K562 (cell line): ENCODE results near the gene BICC1. TPM values are rescaled to one million over a fixed set of nuclear protein-coding genes. Genes with fewer than 3 reads are reported as not detected.

Experiments
- ATAC-seq: fragments of 200-7000 bp; cut with Tn5 transposase; 3 replicates; pipeline ENCODE4 v1.9.1; 2020; ENCODE audit warnings: moderate library complexity
- BruUV-seq: library from RNA; stranded (reverse); fragments of 400-500 nt; replicated peaks from 2 replicates; lab custom pipeline; 2021; lab: Mats Ljungman, UMichigan
- CTCF ChIA-PET: fragments of 300-600 bp; formaldehyde crosslinking; extraction: SDS; loops from one replicate; lab custom pipeline; 2021; ENCODE audit warnings: low intra/inter-chr PET ratio; lab: Yijun Ruan, JAX
- POLR2A ChIA-PET: fragments of 300-600, 350-650 bp; sonication (Branson Sonifier 250); formaldehyde crosslinking; extraction: SDS; loops from one replicate; lab custom pipeline; 2021; ENCODE audit warnings: antibody characterized with exemption, inconsistent platforms; lab: Yijun Ruan, JAX
- DNase-seq, 4 experiments: peaks; one replicate each; pipeline versions ENCODE4 v3.0.0 to v3.0.0-alpha.2; 2011 to 2018; ENCODE audit warnings: low spot score in 3 of 4, mixed read lengths in 3 of 4; ENCODE audit errors: extremely low read depth in 1 of 4
- FAIRE-seq: peaks from 2 replicates; lab custom pipeline; 2011; peaks lifted over from hg19 to GRCh38; lab: Jason Lieb, UNC
- H2AFZ ChIP-seq: 2 replicates; pipeline ENCODE4 v1.6.0; 2011; ENCODE audit warnings: low read depth, low read length, control low read depth, inconsistent platforms
- H3K27ac ChIP-seq: fragments of 200-600 bp; 3 replicates; pipeline ENCODE4 v1.8.0; 2011; ENCODE audit warnings: low read depth, mild to moderate bottlenecking, control low read depth, inconsistent platforms, low read length, moderate library complexity, mixed read lengths; ENCODE audit errors: extremely low read depth
- H3K27me3 ChIP-seq, 2 experiments: fragments of 300-600 bp in 1 of 2; 2 replicates in 1 of 2; 3 replicates in 1 of 2; pipeline versions ENCODE4 v1.6.0 to v1.8.0; 2011; ENCODE audit warnings: inconsistent platforms in 2 of 2, low read length in 2 of 2, mild to moderate bottlenecking in 1 of 2, mixed read lengths in 1 of 2, moderate library complexity in 1 of 2; ENCODE audit not compliant: control insufficient read depth in 2 of 2, insufficient read depth in 2 of 2
- H3K36me3 ChIP-seq: fragments of 300-600 bp; 3 replicates; pipeline ENCODE4 v1.8.0; 2011; ENCODE audit warnings: mild to moderate bottlenecking, low read length, inconsistent platforms; ENCODE audit not compliant: control insufficient read depth, insufficient read depth
- H3K4me1 ChIP-seq, 2 experiments: fragments of 200-600 bp in 1 of 2; replicated peaks in 1 of 2; 2 replicates in 1 of 2; 3 replicates in 1 of 2; pipeline versions ENCODE4 v1.5.1 to v1.8.0; 2011; ENCODE audit warnings: inconsistent platforms in 2 of 2, low read length in 2 of 2, mild to moderate bottlenecking in 1 of 2, mixed read lengths in 1 of 2, moderate library complexity in 1 of 2; ENCODE audit not compliant: control insufficient read depth in 2 of 2, insufficient read depth in 2 of 2
- H3K4me2 ChIP-seq: 2 replicates; pipeline ENCODE4 v1.6.1; 2011; ENCODE audit warnings: low read length, control low read depth, inconsistent platforms, mixed read lengths; ENCODE audit not compliant: insufficient read depth
- H3K4me3 ChIP-seq: fragments of 200-600 bp; sonication (generic), shearing (Covaris generic); 2 replicates; pipeline ENCODE4 v1.5.1; 2016; ENCODE audit warnings: control low read depth, inconsistent platforms
- H3K79me2 ChIP-seq: fragments of 200-600 bp; 3 replicates; pipeline ENCODE4 v1.8.0; 2011; ENCODE audit warnings: low read length, inconsistent platforms; ENCODE audit not compliant: control insufficient read depth, insufficient read depth
- H3K9ac ChIP-seq, 2 experiments: 2 replicates each; pipeline versions ENCODE4 v1.6.0 to v1.6.1; 2011; ENCODE audit warnings: low read depth in 2 of 2, low read length in 2 of 2, control low read depth in 1 of 2, inconsistent platforms in 1 of 2, mild to moderate bottlenecking in 1 of 2, mixed read lengths in 1 of 2; ENCODE audit not compliant: insufficient read depth in 1 of 2
- H3K9me1 ChIP-seq: one replicate; pipeline ENCODE4 v1.6.0; 2011; ENCODE audit warnings: inconsistent platforms, mild to moderate bottlenecking, low read length, moderate library complexity; ENCODE audit not compliant: control insufficient read depth, insufficient read depth
- H3K9me3 ChIP-seq: replicated peaks from 2 replicates; pipeline ENCODE4 v1.5.1; 2011; ENCODE audit warnings: low read depth, low read length, inconsistent platforms; ENCODE audit not compliant: control insufficient read depth, insufficient read depth
- H4K20me1 ChIP-seq: replicated peaks from 2 replicates; pipeline ENCODE4 v1.6.1; 2011; ENCODE audit warnings: low read length, inconsistent platforms, mixed read lengths; ENCODE audit not compliant: control insufficient read depth, insufficient read depth
- GATAD2A ChIP-seq: fragments of 450-650 bp; IDR thresholded peaks from 2 replicates; pipeline ENCODE4 v1.6.1; 2017
- HLTF ChIP-seq: fragments of 450-650 bp; IDR thresholded peaks from 2 replicates; pipeline ENCODE4 v1.6.1; 2016
- RAD51 ChIP-seq: fragments of 450-650 bp; IDR thresholded peaks from 2 replicates; pipeline ENCODE4 v1.7.1; 2016; ENCODE audit warnings: low read depth, mild to moderate bottlenecking, borderline replicate concordance
- TFE3 ChIP-seq: fragments of 450-650 bp; formaldehyde crosslinking; IDR thresholded peaks from 2 replicates; pipeline ENCODE4 v1.4.0; 2020; ENCODE audit warnings: mild to moderate bottlenecking, mixed read lengths
- WGBS: fragments of 100-300 bp; shearing (Covaris generic); methylation state at CpG from one replicate; pipeline ENCODE4 v1.1.6; 2016; ENCODE audit warnings: low coverage, mixed read lengths; ENCODE audit not compliant: insufficient coverage; ENCODE audit errors: missing lambda C conversion rate; 5-methylcytosine and 5-hydroxymethylcytosine counted together
- in situ Hi-C: fragments of 300-500 bp; cut with MboI; formaldehyde crosslinking; loops from 4 replicates; pipeline ENCODE4 v1.15.0; 2018; ENCODE audit warnings: inconsistent platforms, mixed read lengths
- intact Hi-C: fragments of 100-400 bp; cut with micrococcal nuclease; formaldehyde crosslinking; loops from 2 replicates; pipeline ENCODE4 v1.14.2; 2022
- polyA plus RNA-seq, 8 experiments: library from polyadenylated mRNA; depleted of rRNA in 4 of 8; stranded (reverse) in 5 of 8; unstranded in 3 of 8; fragments of >200 nt; fragmentation: Nextera tagmentation in 2 of 8; fragmentation: Illumina TruSeq in 1 of 8; extraction: Ambion mirVana in 2 of 8; extraction: Trizol in 1 of 8; gene quantifications; 2 replicates each; pipeline versions ENCODE4 v1.2.1 to v1.2.3, GENCODE V29; 2011 to 2014; ENCODE audit warnings: inconsistent platforms in 1 of 8, missing spikeins in 1 of 8
- total RNA-seq, 7 experiments: library from RNA; depleted of rRNA in 6 of 7; stranded (reverse); fragments of >200 nt in 6 of 7; fragmentation: Illumina TruSeq in 2 of 7; extraction: Trizol in 2 of 7; gene quantifications; 2 replicates each; pipeline versions ENCODE4 v1.2.1 to v1.2.3, GENCODE V29; 2011 to 2021; ENCODE audit warnings: low replicate concordance in 1 of 7

Gene BICC1
- total and polyA plus RNA-seq, 9 of the 15 experiments (the other 6 are each of a cell fraction or from before 2014, with no cell fraction given), result not detected

- Histone ChIP-seq H4K20me1 (no peaks in the 10 kb centered on the region), H3K4me3 (no peak overlapping the region), H2AFZ (no peak overlapping the region), H3K9me3 (no peaks in the 10 kb centered on the region), H3K9ac (no peak overlapping the region), H3K9me1 (no peaks in the 10 kb centered on the region), H3K27ac (no peak overlapping the region), H3K27me3 (no peaks in the 10 kb centered on the region), H3K4me2 (no peak overlapping the region), H3K4me1 (no peaks in the 10 kb centered on the region), H3K36me3 (no peaks in the 10 kb centered on the region), H3K79me2 (no peaks in the 10 kb centered on the region)
- ChIA-PET CTCF (no interaction called here), POLR2A (no interaction called here)
- TF ChIP-seq GATAD2A, result no peak
- intact Hi-C loops, result loop anchor here (5.0 kb wide), 2 partner anchors 838 to 1023 kb away; no protein-coding TSS in a partner anchor
- in situ Hi-C loops, result loop anchor here (10.0 to 25.0 kb wide), 2 partner anchors 830 to 1028 kb away; no protein-coding TSS in a partner anchor
- DNase-seq (no peak), ATAC-seq (no peak), FAIRE-seq (no peak)
- 0% methylated on average over 4 of the region's 4 CpGs for WGBS
- BruUV-seq, result no TSS peak
Measured at GRCh38 chr10:58784361-58784760, 271.7 kb downstream of the BICC1 start.

DNA sequence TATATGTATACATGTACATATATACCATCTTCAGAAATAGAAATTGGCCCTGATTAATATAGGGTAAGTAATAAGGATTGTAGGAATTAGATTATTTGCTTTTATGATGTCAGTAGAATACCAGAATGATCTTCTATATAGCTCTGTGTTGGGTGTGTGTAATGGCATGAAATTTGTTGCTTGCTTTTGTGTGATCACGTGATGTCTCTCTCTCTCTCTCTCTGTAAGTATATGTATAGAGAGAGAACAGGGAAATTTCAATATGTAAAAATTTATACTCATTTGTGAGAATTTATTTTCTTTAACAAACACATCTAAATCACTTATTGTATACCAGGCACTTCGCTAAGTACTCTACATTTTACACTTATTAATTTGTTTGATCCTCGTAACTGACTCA lies 272.7 kb downstream of the BICC1 start:
- in situ Hi-C loops (loop anchor here (10.0 to 25.0 kb wide), 2 partner anchors 829 to 1027 kb away; no protein-coding TSS in a partner anchor), intact Hi-C loops (no loop called here)
- ChIA-PET POLR2A (no interaction called here), CTCF (no interaction called here)
- Histone ChIP-seq H3K27me3 (no peaks in the 10 kb centered on the region), H3K4me1 (no peaks in the 10 kb centered on the region), H3K9me3 (no peaks in the 10 kb centered on the region), H3K4me2 (no peak overlapping the region), H3K36me3 (no peaks in the 10 kb centered on the region), H3K79me2 (no peaks in the 10 kb centered on the region), H2AFZ (no peak overlapping the region), H3K9ac (no peak overlapping the region), H3K4me3 (no peak overlapping the region), H3K9me1 (no peaks in the 10 kb centered on the region), H3K27ac (no peak overlapping the region), H4K20me1 (no peaks in the 10 kb centered on the region)
- 0% methylated on average over 3 of the region's 3 CpGs for WGBS
- ATAC-seq (no peak), FAIRE-seq (no peak), DNase-seq (no peak)
- TF ChIP-seq RAD51 (peak; percentile 40; the same call in 1 of the 2 replicates), HLTF (no peak), TFE3 (peak; percentile 92)
- no TSS peak for BruUV-seq
